Kasumi-1 (cell line): ENCODE data around the gene PANK3.
A peak's percentile ranks its signal among the peaks of the same experiment; 100 is the strongest.
"Not testable (repeated sequence)": the region's sequence is repeated elsewhere in the genome, so short reads cannot be mapped to it uniquely, and the experiment has no call there.

Source experiments
- DNase-seq, 2 experiments: peaks; one replicate each; lab custom pipeline; 2025; lab: John Stamatoyannopoulos, UW

Gene PANK3

GRCh38 chr5:168592014-168592368 lies 12.8 kb upstream of the PANK3 start:
- DNase-seq = no peak

GRCh38 chr5:168591302-168592013 lies 12.3 kb upstream of the PANK3 start:
- no peak for DNase-seq

GRCh38 chr5:168590666-168591065 lies 11.5 kb upstream of the PANK3 start:
- no peak for DNase-seq

GRCh38 chr5:168587987-168588386 lies 8.8 kb upstream of the PANK3 start:
- DNase-seq = no peak

- DNase-seq = no peak
Observed at GRCh38 chr5:168585119-168585856, 6.1 kb upstream of the PANK3 start.

- DNase-seq = peak; percentile 23 to 35
Observed at GRCh38 chr5:168583742-168584482, 4.7 kb upstream of the PANK3 start.

GRCh38 chr5:168580814-168581469 lies 1.8 kb upstream of the PANK3 start:
- DNase-seq = not testable (repeated sequence)

- DNase-seq = no peak
Observed at GRCh38 chr5:168580227-168580508, 1.0 kb upstream of the PANK3 start.

- DNase-seq = peak; percentile 99
Observed at GRCh38 chr5:168579488-168580226, 489 bp upstream of the PANK3 start.

GRCh38 chr5:168578006-168578405 lies 1.2 kb downstream of the PANK3 start:
- DNase-seq = peak; percentile 26 to 41

- DNase-seq = peak in 1 of 2 experiments; percentile 7
Observed at GRCh38 chr5:168575391-168576372, 3.5 kb downstream of the PANK3 start.

- DNase-seq = not testable (repeated sequence)
Observed at GRCh38 chr5:168574156-168574555, 5.0 kb downstream of the PANK3 start.

- DNase-seq = not testable (repeated sequence)
Observed at GRCh38 chr5:168573663-168574062, 5.5 kb downstream of the PANK3 start.

- DNase-seq = peak in 1 of 2 experiments; percentile 15
Observed at GRCh38 chr5:168570490-168571328, 8.5 kb downstream of the PANK3 start.

- no peak for DNase-seq
Observed at GRCh38 chr5:168568738-168569137, 10.4 kb downstream of the PANK3 start.

GRCh38 chr5:168563959-168564358 lies 15.2 kb downstream of the PANK3 start:
- no peak for DNase-seq

- no peak for DNase-seq
Observed at GRCh38 chr5:168562279-168562678, 16.9 kb downstream of the PANK3 start.

GRCh38 chr5:168557389-168557788 lies 21.8 kb downstream of the PANK3 start:
- DNase-seq = no peak

- no peak for DNase-seq
Observed at GRCh38 chr5:168553377-168554130, 25.6 kb downstream of the PANK3 start.
